A549 (cell line): ENCODE measurements around the gene NPFFR2. TPM values are rescaled to one million over a fixed set of nuclear protein-coding genes. Genes with fewer than 3 reads are reported as not detected.

Experiments used
- ATAC-seq, 2 experiments: fragments of 200-7000 bp in 1 of 2; fragments of >200 bp in 1 of 2; cut with Nextera tagmentation in 1 of 2; cut with Tn5 transposase in 1 of 2; 3 replicates each; pipeline versions ENCODE4 v1.8.0 to v1.9.1; 2018 to 2020; ENCODE audit warnings: mild to moderate bottlenecking in 1 of 2, moderate library complexity in 1 of 2
- CTCF ChIA-PET: fragments of 300-600 bp; sonication (Branson Sonifier 250); formaldehyde crosslinking; extraction: SDS; loops from one replicate; lab custom pipeline; 2021; ENCODE audit warnings: antibody characterized with exemption, inconsistent platforms; lab: Yijun Ruan, JAX
- POLR2A ChIA-PET: fragments of 350-600 bp; formaldehyde crosslinking; extraction: SDS; loops from one replicate; lab custom pipeline; 2021; ENCODE audit warnings: antibody characterized with exemption, inconsistent platforms; lab: Yijun Ruan, JAX
- DNase-seq, 2 experiments: peaks; one replicate each; pipeline versions ENCODE4 v3.0.0 to v3.0.0-alpha.2; 2011 to 2016; ENCODE audit warnings: low read depth in 1 of 2, low spot score in 1 of 2
- FAIRE-seq: peaks from 2 replicates; lab custom pipeline; 2011; peaks lifted over from hg19 to GRCh38; lab: Jason Lieb, UNC
- H3K27ac ChIP-seq, 2 experiments: fragments of >200 bp; sonication (Bioruptor Twin); formaldehyde crosslinking; 3 replicates each; pipeline ENCODE4 v1.5.1; 2016 to 2017
- H3K4me1 ChIP-seq: fragments of >200 bp; sonication (Bioruptor Twin); formaldehyde crosslinking; 3 replicates; pipeline ENCODE4 v1.6.1; 2016
- H3K4me2 ChIP-seq: fragments of >200 bp; sonication (Bioruptor Twin); formaldehyde crosslinking; 3 replicates; pipeline ENCODE4 v1.6.1; 2016
- H3K4me3 ChIP-seq: fragments of >200 bp; sonication (Bioruptor Twin); formaldehyde crosslinking; 3 replicates; pipeline ENCODE4 v1.5.1; 2016
- H3K9me3 ChIP-seq: fragments of >200 bp; sonication (Bioruptor Twin); formaldehyde crosslinking; 3 replicates; pipeline ENCODE4 v1.6.1; 2016
- CBX2 ChIP-seq: fragments of 200-600 bp; sonication (generic); IDR thresholded peaks from 2 replicates; pipeline ENCODE4 v1.6.1; 2016; ENCODE audit warnings: low read depth, mild to moderate bottlenecking, borderline replicate concordance
- EHF ChIP-seq: fragments of 250-450 bp; sonication (Bioruptor Pico); IDR thresholded peaks from 2 replicates; pipeline ENCODE4 v1.5.0; 2020; ENCODE audit warnings: mild to moderate bottlenecking
- EHMT2 ChIP-seq: fragments of 200-600 bp; sonication (generic); IDR thresholded peaks from 2 replicates; pipeline ENCODE4 v1.6.1; 2016; ENCODE audit warnings: antibody characterized with exemption, low read depth, mild to moderate bottlenecking, moderate library complexity
- EP300 ChIP-seq, 2 experiments: fragments of >200 bp; sonication (Bioruptor Twin); formaldehyde crosslinking; IDR thresholded peaks; 2 replicates in 1 of 2; 3 replicates in 1 of 2; pipeline ENCODE4 v1.6.1; 2016 to 2017
- FOSB ChIP-seq: fragments of 250-450 bp; sonication (Bioruptor Pico); IDR thresholded peaks from 2 replicates; pipeline ENCODE4 v1.5.0; 2020; ENCODE audit warnings: mild to moderate bottlenecking, moderate library complexity
- FOSL2 ChIP-seq, 2 experiments: fragments of 450-650 bp in 1 of 2; fragments of >200 bp in 1 of 2; sonication (Bioruptor Twin) in 1 of 2; formaldehyde crosslinking; IDR thresholded peaks; 2 replicates each; pipeline versions ENCODE4 v1.5.0 to v1.6.1; 2016 to 2020; ENCODE audit warnings: mild to moderate bottlenecking in 1 of 2, moderate library complexity in 1 of 2
- HEYL ChIP-seq: fragments of 250-450 bp; sonication (Bioruptor Pico); IDR thresholded peaks from 2 replicates; pipeline ENCODE4 v1.8.0; 2021; ENCODE audit warnings: mild to moderate bottlenecking, moderate library complexity
- HOXA7 ChIP-seq: fragments of 250-450 bp; sonication (Bioruptor Pico); IDR thresholded peaks from 2 replicates; pipeline ENCODE4 v1.5.0; 2020; ENCODE audit warnings: mild to moderate bottlenecking, moderate library complexity
- HOXB13 ChIP-seq: fragments of 250-450 bp; sonication (Bioruptor Pico); IDR thresholded peaks from 2 replicates; pipeline ENCODE4 v1.5.0; 2020; ENCODE audit warnings: low read depth, mild to moderate bottlenecking, moderate library complexity
- HOXB5 ChIP-seq: fragments of 250-450 bp; sonication (Bioruptor Pico); IDR thresholded peaks from 2 replicates; pipeline ENCODE4 v1.5.0; 2020; ENCODE audit warnings: mild to moderate bottlenecking, moderate library complexity
- JUNB ChIP-seq: fragments of >200 bp; sonication (Bioruptor Twin); formaldehyde crosslinking; IDR thresholded peaks from 2 replicates; pipeline ENCODE4 v1.6.1; 2016
- KDM1A ChIP-seq: fragments of 200-600 bp; sonication (generic); IDR thresholded peaks from 2 replicates; pipeline ENCODE4 v1.6.1; 2016; ENCODE audit warnings: low read depth, mild to moderate bottlenecking
- KDM5A ChIP-seq: fragments of 200-600 bp; sonication (generic); IDR thresholded peaks from 2 replicates; pipeline ENCODE4 v1.6.1; 2016; ENCODE audit warnings: antibody characterized with exemption, mild to moderate bottlenecking
- MAFK ChIP-seq: fragments of 450-650 bp; IDR thresholded peaks from 2 replicates; pipeline ENCODE4 v1.6.1; 2014; ENCODE audit not compliant: partially characterized antibody
- NFE2L2 ChIP-seq: fragments of 150-350 bp; conservative IDR thresholded peaks from 2 replicates; pipeline ENCODE4 v1.6.1; 2014; ENCODE audit warnings: low read length
- PHF8 ChIP-seq: fragments of 200-600 bp; sonication (generic); IDR thresholded peaks from 2 replicates; pipeline ENCODE4 v1.6.1; 2016; ENCODE audit warnings: low read depth, mild to moderate bottlenecking, antibody characterized with exemption, moderate library complexity, borderline replicate concordance
- POLR2A ChIP-seq: IDR thresholded peaks from 2 replicates; pipeline ENCODE4 v1.6.1; 2012; ENCODE audit warnings: mild to moderate bottlenecking, low read length
- RAD21 ChIP-seq, 2 experiments: fragments of >200 bp in 1 of 2; sonication (Bioruptor Twin) in 1 of 2; formaldehyde crosslinking in 1 of 2; IDR thresholded peaks in 1 of 2; conservative IDR thresholded peaks in 1 of 2; 2 replicates in 1 of 2; 3 replicates in 1 of 2; pipeline ENCODE4 v1.6.1; 2012 to 2018; ENCODE audit warnings: inconsistent platforms in 1 of 2
- RARB ChIP-seq: fragments of 250-450 bp; sonication (Bioruptor Pico); IDR thresholded peaks from 2 replicates; pipeline ENCODE4 v1.8.0; 2021; ENCODE audit warnings: mild to moderate bottlenecking, moderate library complexity
- RFX5 ChIP-seq: fragments of 450-650 bp; IDR thresholded peaks from 2 replicates; pipeline ENCODE4 v1.7.1; 2014; ENCODE audit warnings: antibody characterized with exemption, mild to moderate bottlenecking, moderate library complexity
- RNF2 ChIP-seq: fragments of 200-600 bp; sonication (generic); IDR thresholded peaks from 2 replicates; pipeline ENCODE4 v1.6.1; 2016; ENCODE audit warnings: low read depth, mild to moderate bottlenecking, antibody characterized with exemption, moderate library complexity, borderline replicate concordance
- SREBF2 ChIP-seq: fragments of 450-650 bp; IDR thresholded peaks from 2 replicates; pipeline ENCODE4 v1.6.1; 2014; ENCODE audit warnings: mild to moderate bottlenecking, moderate library complexity
- TFCP2L1 ChIP-seq: fragments of 250-450 bp; sonication (Bioruptor Pico); IDR thresholded peaks from 2 replicates; pipeline ENCODE4 v1.5.0; 2021; ENCODE audit warnings: mild to moderate bottlenecking
- ZC3H11A ChIP-seq: fragments of 450-650 bp; IDR thresholded peaks from 2 replicates; pipeline ENCODE4 v1.6.1; 2014; ENCODE audit warnings: antibody characterized with exemption, mild to moderate bottlenecking
- ZFP36 ChIP-seq: fragments of 450-650 bp; IDR thresholded peaks from 2 replicates; pipeline ENCODE4 v1.6.1; 2014; ENCODE audit warnings: borderline replicate concordance; ENCODE audit not compliant: partially characterized antibody
- ZNF302 ChIP-seq: fragments of 250-450 bp; sonication (Bioruptor Pico); IDR thresholded peaks from 2 replicates; pipeline ENCODE4 v1.9.0; 2021; ENCODE audit warnings: inconsistent platforms, mild to moderate bottlenecking, moderate library complexity
- WGBS: methylation state at CpG from one replicate; pipeline ENCODE4 v1.1.6; 2017; ENCODE audit errors: missing lambda C conversion rate; 5-methylcytosine and 5-hydroxymethylcytosine counted together
- polyA plus RNA-seq, 4 experiments: library from polyadenylated mRNA; depleted of rRNA in 3 of 4; stranded (reverse); fragments of >200 nt; fragmentation: RNase III in 1 of 4; extraction: RNeasy Plus Mini Kit Qiagen cat#74134 plus additional on column Dnase treatment in 1 of 4; gene quantifications; 2 replicates in 3 of 4; 3 replicates in 1 of 4; pipeline ENCODE4 v1.2.3, GENCODE V29; 2011 to 2017
- TF ChIP-seq, protein P1 (sequence below): IDR thresholded peaks from 2 replicates; pipeline ENCODE4 v1.6.1; 2012
- TF ChIP-seq, protein P2 (sequence below): IDR thresholded peaks from 2 replicates; pipeline ENCODE4 v1.6.1; 2012
- TF ChIP-seq, protein P3 (sequence below): fragments of >200 bp; sonication (Bioruptor Twin); formaldehyde crosslinking; IDR thresholded peaks from 2 replicates; pipeline ENCODE4 v1.6.1; 2016
- TF ChIP-seq, protein P4 (sequence below): fragments of >200 bp; sonication (Bioruptor Twin); formaldehyde crosslinking; IDR thresholded peaks from 3 replicates; pipeline ENCODE4 v1.6.1; 2016

NPFFR2 gene
- polyA plus RNA-seq, 2 of the 4 experiments (the other 2 are of a cell fraction) = not detected

DNA sequence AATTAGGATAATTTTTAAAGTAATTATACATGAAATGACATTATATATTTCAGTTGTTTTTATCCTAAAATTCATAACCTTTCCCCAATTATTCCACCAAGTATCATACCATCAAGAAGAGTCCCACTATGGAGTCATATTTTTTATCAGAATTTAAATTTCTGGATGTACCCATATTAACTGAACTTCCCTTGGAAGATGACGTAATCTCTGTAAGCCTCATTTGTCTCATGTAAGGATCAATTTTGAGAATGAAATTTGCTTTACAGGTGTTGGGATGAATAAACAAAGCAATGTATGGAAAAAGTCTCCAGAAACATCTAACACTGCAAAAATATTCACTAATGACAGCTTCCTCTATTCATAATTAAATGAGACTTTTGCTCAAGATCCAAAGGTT, 147.5 kb downstream of the NPFFR2 start:
- H3K9me3 ChIP-seq = no peaks in the 10 kb centered on the region
- FAIRE-seq (no peak), ATAC-seq (no peak), DNase-seq (no peak)
- TF ChIP-seq ZC3H11A (no peak), FOSL2 (IDR thresholded peaks at IDR 0.05) (no peak), FOSL2 (CRISPR knock-in tag; IDR thresholded peaks at IDR 0.05) (no peak), JUNB (no peak), EHF (CRISPR knock-in tag) (no peak), RARB (CRISPR knock-in tag) (no peak), RAD21 (conservative IDR thresholded peaks at IDR 0.05 in 1 of 2, IDR thresholded peaks at IDR 0.05 in 1 of 2) (no peak), HOXB5 (CRISPR knock-in tag) (no peak), RNF2 (no peak)
- POLR2A ChIA-PET = no interaction called here
- CTCF ChIA-PET = no interaction called here
- no peak overlapping the region for H3K27ac ChIP-seq
- WGBS = 21% methylated on average over 1 of the region's 1 CpG
- no peak overlapping the region for H3K4me2 ChIP-seq
- no peaks in the 10 kb centered on the region for H3K4me1 ChIP-seq
- no peak overlapping the region for H3K4me3 ChIP-seq

DNA sequence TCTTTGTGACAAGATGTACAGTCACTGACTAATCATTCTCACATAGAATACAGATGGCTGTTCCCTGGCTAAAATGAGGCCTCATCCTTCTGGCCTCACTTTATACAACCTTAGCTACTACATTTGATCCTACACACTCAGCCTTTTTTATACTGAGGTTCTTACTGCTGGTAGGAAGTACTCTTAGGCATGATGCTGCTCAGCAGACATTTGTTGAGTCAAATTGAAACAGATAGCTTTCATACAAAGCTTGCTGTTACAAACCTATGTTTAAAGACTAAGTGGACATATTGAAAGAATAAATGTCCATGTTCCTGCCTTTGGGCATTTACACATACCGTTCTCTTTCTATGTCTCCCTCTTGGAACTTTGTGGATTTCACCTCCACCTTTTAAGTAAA, 154.9 kb downstream of the NPFFR2 start:
- POLR2A ChIA-PET = no interaction called here

DNA sequence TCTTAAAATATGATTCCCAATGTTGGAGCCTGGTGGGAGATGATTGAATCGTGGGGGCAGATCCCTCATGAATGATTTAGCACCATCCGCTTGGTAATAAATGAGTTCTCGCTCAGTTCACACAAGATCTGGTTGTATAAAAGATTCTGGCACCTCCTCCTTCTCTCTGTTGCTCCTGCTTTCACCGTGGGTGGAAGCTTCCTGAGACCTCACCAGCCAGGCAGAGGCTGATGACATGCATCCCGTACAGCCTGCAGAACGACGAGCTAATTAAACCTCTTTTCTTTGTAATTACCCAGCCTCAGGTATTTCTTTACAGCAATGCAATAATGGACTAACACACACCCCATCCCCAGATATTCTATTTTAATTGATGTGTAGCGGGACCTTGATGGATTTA, 162.2 kb downstream of the NPFFR2 start:
- ChIA-PET CTCF (no interaction called here), POLR2A (no interaction called here)
- no peak overlapping the region for H3K4me2 ChIP-seq
- no peaks in the 10 kb centered on the region for H3K9me3 ChIP-seq
- H3K4me1 ChIP-seq = no peaks in the 10 kb centered on the region
- H3K4me3 ChIP-seq = no peak overlapping the region
- FAIRE-seq = no peak
- no peak for ATAC-seq
- WGBS = 29% methylated on average over 8 of the region's 8 CpGs
- DNase-seq = no peak
- no peak for TF ChIP-seq TFCP2L1 (CRISPR knock-in tag)
- TF ChIP-seq, protein P1, sequence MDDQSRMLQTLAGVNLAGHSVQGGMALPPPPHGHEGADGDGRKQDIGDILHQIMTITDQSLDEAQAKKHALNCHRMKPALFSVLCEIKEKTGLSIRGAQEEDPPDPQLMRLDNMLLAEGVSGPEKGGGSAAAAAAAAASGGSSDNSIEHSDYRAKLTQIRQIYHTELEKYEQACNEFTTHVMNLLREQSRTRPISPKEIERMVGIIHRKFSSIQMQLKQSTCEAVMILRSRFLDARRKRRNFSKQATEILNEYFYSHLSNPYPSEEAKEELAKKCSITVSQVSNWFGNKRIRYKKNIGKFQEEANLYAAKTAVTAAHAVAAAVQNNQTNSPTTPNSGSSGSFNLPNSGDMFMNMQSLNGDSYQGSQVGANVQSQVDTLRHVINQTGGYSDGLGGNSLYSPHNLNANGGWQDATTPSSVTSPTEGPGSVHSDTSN = no peak
- TF ChIP-seq, protein P2, sequence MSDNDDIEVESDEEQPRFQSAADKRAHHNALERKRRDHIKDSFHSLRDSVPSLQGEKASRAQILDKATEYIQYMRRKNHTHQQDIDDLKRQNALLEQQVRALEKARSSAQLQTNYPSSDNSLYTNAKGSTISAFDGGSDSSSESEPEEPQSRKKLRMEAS = no peak
- TF ChIP-seq CBX2 = no peak
- H3K27ac ChIP-seq = no peak overlapping the region

More for the DNA sequence above, 154.9 kb downstream of the NPFFR2 start:
- no peak overlapping the region for H3K4me3 ChIP-seq
- WGBS = 32% methylated on average over 1 of the region's 1 CpG
- no peak overlapping the region for H3K4me2 ChIP-seq
- no peak for ATAC-seq
- H3K27ac ChIP-seq = no peak overlapping the region
- H3K9me3 ChIP-seq = no peaks in the 10 kb centered on the region
- no peaks in the 10 kb centered on the region for H3K4me1 ChIP-seq
- FAIRE-seq = no peak
- no peak for DNase-seq
- CTCF ChIA-PET = no interaction called here
- TF ChIP-seq ZFP36 (no peak), MAFK (no peak), PHF8 (no peak), POLR2A (no peak)
- TF ChIP-seq, all 56 proteins: peak for 0

DNA sequence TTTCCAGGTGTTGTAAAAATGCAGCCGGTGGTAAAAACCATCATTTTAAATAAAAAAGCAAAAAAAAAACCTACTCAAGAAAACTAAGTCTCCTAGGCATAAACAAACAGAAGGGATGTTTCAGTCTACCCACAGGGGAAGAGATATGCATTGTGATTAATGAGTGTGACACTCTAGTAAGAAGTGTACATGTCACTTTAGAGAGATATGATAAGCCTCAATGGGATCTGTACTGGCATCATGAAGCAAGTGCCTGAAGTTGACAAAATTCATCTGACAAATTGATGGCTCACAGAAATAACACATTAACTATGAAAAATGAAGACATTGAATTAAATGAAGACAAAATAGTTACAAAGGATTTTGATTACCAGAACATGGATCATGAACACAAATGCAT, 162.7 kb downstream of the NPFFR2 start:
- H3K4me3 ChIP-seq = no peak overlapping the region
- ChIA-PET CTCF (no interaction called here), POLR2A (no interaction called here)
- H3K27ac ChIP-seq = no peak overlapping the region
- ATAC-seq (no peak), DNase-seq (no peak), FAIRE-seq (no peak)
- no peaks in the 10 kb centered on the region for H3K4me1 ChIP-seq
- no peak for TF ChIP-seq RFX5
- TF ChIP-seq KDM1A = no peak
- TF ChIP-seq HOXB13 (CRISPR knock-in tag) = no peak
- no peak for TF ChIP-seq HOXA7 (CRISPR knock-in tag)
- TF ChIP-seq EP300 (IDR thresholded peaks at IDR 0.05) = no peak
- no peak for TF ChIP-seq EHMT2
- TF ChIP-seq FOSB = no peak
- TF ChIP-seq ZC3H11A = no peak
- no peak for TF ChIP-seq CBX2
- no peak for TF ChIP-seq HEYL (CRISPR knock-in tag)
- no peak for TF ChIP-seq MAFK
- TF ChIP-seq, protein P3, sequence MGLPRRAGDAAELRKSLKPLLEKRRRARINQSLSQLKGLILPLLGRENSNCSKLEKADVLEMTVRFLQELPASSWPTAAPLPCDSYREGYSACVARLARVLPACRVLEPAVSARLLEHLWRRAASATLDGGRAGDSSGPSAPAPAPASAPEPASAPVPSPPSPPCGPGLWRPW = no peak
- no peak for TF ChIP-seq POLR2A
- no peak for TF ChIP-seq TFCP2L1 (CRISPR knock-in tag)
- no peak for TF ChIP-seq NFE2L2
- no peak for TF ChIP-seq ZNF302 (CRISPR knock-in tag)
- no peak for TF ChIP-seq SREBF2
- TF ChIP-seq RARB (CRISPR knock-in tag) = no peak
- no peak for TF ChIP-seq KDM5A
- TF ChIP-seq, protein P4, sequence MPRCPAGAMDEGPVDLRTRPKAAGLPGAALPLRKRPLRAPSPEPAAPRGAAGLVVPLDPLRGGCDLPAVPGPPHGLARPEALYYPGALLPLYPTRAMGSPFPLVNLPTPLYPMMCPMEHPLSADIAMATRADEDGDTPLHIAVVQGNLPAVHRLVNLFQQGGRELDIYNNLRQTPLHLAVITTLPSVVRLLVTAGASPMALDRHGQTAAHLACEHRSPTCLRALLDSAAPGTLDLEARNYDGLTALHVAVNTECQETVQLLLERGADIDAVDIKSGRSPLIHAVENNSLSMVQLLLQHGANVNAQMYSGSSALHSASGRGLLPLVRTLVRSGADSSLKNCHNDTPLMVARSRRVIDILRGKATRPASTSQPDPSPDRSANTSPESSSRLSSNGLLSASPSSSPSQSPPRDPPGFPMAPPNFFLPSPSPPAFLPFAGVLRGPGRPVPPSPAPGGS = no peak
- no peak overlapping the region for H3K4me2 ChIP-seq
- no peaks in the 10 kb centered on the region for H3K9me3 ChIP-seq
- WGBS = 0% methylated on average over 1 of the region's 1 CpG
